Body of pancreas (tissue), 4 donors: Measurements from ENCODE around the gene EFCAB6.

ENCODE experiments used
- POLR2A ChIP-seq, 3 donors: fragments of 450-650 bp; IDR thresholded peaks; one replicate each; pipeline ENCODE4 v1.6.1; 2016; ENCODE audit warnings: antibody characterized with exemption in 3 of 3, mild to moderate bottlenecking in 2 of 3
- TF ChIP-seq, protein P1 (sequence below), 7 experiments: fragments of 450-650 bp in 4 of 7; fragments of 200-600 bp in 3 of 7; sonication (generic) in 3 of 7; IDR thresholded peaks; one replicate each; pipeline ENCODE4 v1.5.1; 2016 to 2019; ENCODE audit warnings: antibody characterized with exemption in 7 of 7

DNA sequence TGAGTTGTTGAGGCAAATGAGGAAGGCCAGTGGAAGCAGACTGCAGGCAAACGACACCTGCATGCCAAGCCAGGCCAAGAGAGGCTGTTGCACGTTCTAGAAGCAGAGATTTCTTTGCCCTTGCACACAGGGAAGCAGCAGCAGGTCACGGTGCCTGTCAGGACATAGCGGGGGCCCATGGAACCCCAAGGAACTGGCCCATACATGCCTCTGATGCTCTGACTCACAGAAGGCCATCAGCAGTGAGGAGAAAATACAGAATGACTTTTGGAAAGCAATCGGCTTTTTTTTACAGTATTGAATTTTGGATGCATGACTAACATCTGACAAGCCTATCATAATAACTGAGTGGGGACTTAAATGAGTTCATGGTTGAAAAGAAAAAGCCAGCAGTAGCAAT is 276.4 kb downstream of the EFCAB6 start:
- TF ChIP-seq, protein P1, sequence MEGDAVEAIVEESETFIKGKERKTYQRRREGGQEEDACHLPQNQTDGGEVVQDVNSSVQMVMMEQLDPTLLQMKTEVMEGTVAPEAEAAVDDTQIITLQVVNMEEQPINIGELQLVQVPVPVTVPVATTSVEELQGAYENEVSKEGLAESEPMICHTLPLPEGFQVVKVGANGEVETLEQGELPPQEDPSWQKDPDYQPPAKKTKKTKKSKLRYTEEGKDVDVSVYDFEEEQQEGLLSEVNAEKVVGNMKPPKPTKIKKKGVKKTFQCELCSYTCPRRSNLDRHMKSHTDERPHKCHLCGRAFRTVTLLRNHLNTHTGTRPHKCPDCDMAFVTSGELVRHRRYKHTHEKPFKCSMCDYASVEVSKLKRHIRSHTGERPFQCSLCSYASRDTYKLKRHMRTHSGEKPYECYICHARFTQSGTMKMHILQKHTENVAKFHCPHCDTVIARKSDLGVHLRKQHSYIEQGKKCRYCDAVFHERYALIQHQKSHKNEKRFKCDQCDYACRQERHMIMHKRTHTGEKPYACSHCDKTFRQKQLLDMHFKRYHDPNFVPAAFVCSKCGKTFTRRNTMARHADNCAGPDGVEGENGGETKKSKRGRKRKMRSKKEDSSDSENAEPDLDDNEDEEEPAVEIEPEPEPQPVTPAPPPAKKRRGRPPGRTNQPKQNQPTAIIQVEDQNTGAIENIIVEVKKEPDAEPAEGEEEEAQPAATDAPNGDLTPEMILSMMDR (IDR thresholded peaks at IDR 0.05), result no peak
- TF ChIP-seq POLR2A (IDR thresholded peaks at IDR 0.05), result no peak
